HG03060 (cell line): ENCODE data around the gene TOM1.

Experiments
- ATAC-seq: cut with Tn5 transposase; IDR thresholded peaks from one replicate; pipeline ENCODE4 v1.9.1; 2021; ENCODE audit warnings: low read depth, moderate number of reproducible peaks; ENCODE audit not compliant: unreplicated experiment

The TOM1 gene

GRCh38 chr22:35299673-35300499 is at the start of gene TOM1:
Gene TOM1 (plus strand): TSS chr22:35299894. CDS start chr22:35299929, 35 bp downstream.
- ATAC-seq = peak; percentile 92

GRCh38 chr22:35250156-35250555 is 49.5 kb upstream of the TOM1 start:
- ATAC-seq = no peak

GRCh38 chr22:35253946-35254345 is 45.7 kb upstream of the TOM1 start:
- ATAC-seq = no peak

GRCh38 chr22:35257002-35257320 is 42.7 kb upstream of the TOM1 start:
- peak; percentile 11 for ATAC-seq

- peak; percentile 62 for ATAC-seq
These were observed 42.1 kb upstream of the TOM1 start, which contains the start of gene HMGXB4 for GRCh38 chr22:35257321-35258190. Gene HMGXB4 (plus strand): TSS chr22:35257493. CDS start chr22:35262391, 4,898 bp downstream.

- ATAC-seq = no peak
These were observed 41.3 kb upstream of the TOM1 start for GRCh38 chr22:35258191-35258988.

GRCh38 chr22:35264986-35265385 is 34.7 kb upstream of the TOM1 start:
- no peak for ATAC-seq

- no peak for ATAC-seq
These were observed 33.4 kb upstream of the TOM1 start for GRCh38 chr22:35266277-35266676.

- ATAC-seq = no peak
These were observed 30.1 kb upstream of the TOM1 start for GRCh38 chr22:35269630-35270029.

- no peak for ATAC-seq
These were observed 25.4 kb upstream of the TOM1 start for GRCh38 chr22:35274154-35274871.

GRCh38 chr22:35275580-35275979 is 24.1 kb upstream of the TOM1 start:
- ATAC-seq = no peak

- no peak for ATAC-seq
These were observed 23.7 kb upstream of the TOM1 start for GRCh38 chr22:35276019-35276418.

- ATAC-seq = no peak
These were observed 11.6 kb upstream of the TOM1 start for GRCh38 chr22:35288116-35288515.

- no peak for ATAC-seq
These were observed 6.9 kb upstream of the TOM1 start for GRCh38 chr22:35292786-35293185.

GRCh38 chr22:35296051-35296450 is 3.6 kb upstream of the TOM1 start:
- no peak for ATAC-seq

- peak; percentile 7 for ATAC-seq
These were observed 449 bp upstream of the TOM1 start for GRCh38 chr22:35299217-35299672.

GRCh38 chr22:35301372-35301874 is 1.7 kb downstream of the TOM1 start:
- ATAC-seq = no peak

- ATAC-seq = no peak
These were observed 3.4 kb downstream of the TOM1 start for GRCh38 chr22:35303029-35303624.

- no peak for ATAC-seq
These were observed 5.9 kb downstream of the TOM1 start for GRCh38 chr22:35305525-35306070.
